NT2/D1 (cell line): ENCODE results near the gene HCN2.
"Not testable (repeated sequence)": the region's sequence is repeated elsewhere in the genome, so short reads cannot be mapped to it uniquely, and the experiment has no call there.

Source experiments
- DNase-seq: peaks from one replicate; pipeline ENCODE4 v3.0.0-alpha.2; 2011; ENCODE audit warnings: low read depth, low spot score
- H3K27me3 ChIP-seq: 2 replicates; pipeline ENCODE4 v1.6.0; 2011; ENCODE audit warnings: mild to moderate bottlenecking; ENCODE audit not compliant: insufficient read length, insufficient read depth
- H3K36me3 ChIP-seq: 2 replicates; pipeline ENCODE4 v1.6.1; 2011; ENCODE audit warnings: mild to moderate bottlenecking, low read length, mixed read lengths; ENCODE audit not compliant: insufficient read depth, insufficient read length
- H3K4me1 ChIP-seq: 2 replicates; pipeline ENCODE4 v1.5.1; 2011; ENCODE audit not compliant: insufficient read depth, insufficient read length
- H3K4me3 ChIP-seq: 2 replicates; pipeline ENCODE4 v1.5.1; 2011; ENCODE audit warnings: low read depth; ENCODE audit not compliant: insufficient read length
- H3K9ac ChIP-seq: 2 replicates; pipeline ENCODE4 v1.6.0; 2011; ENCODE audit warnings: low read depth; ENCODE audit not compliant: insufficient read length
- H3K9me3 ChIP-seq: 2 replicates; pipeline ENCODE4 v1.5.1; 2011; ENCODE audit warnings: mild to moderate bottlenecking, low read length; ENCODE audit not compliant: insufficient read depth
- SUZ12 ChIP-seq: IDR thresholded peaks from 2 replicates; pipeline ENCODE4 v1.6.1; 2011; ENCODE audit not compliant: insufficient read length, insufficient read depth; ENCODE audit errors: extremely low read depth
- YY1 ChIP-seq: IDR thresholded peaks from 2 replicates; pipeline ENCODE4 v1.6.1; 2011; ENCODE audit not compliant: insufficient read length, insufficient read depth
- ZNF274 ChIP-seq: IDR thresholded peaks from 2 replicates; pipeline ENCODE4 v1.6.1; 2011; ENCODE audit warnings: mild to moderate bottlenecking, low read depth, low read length

HCN2 gene

DNA sequence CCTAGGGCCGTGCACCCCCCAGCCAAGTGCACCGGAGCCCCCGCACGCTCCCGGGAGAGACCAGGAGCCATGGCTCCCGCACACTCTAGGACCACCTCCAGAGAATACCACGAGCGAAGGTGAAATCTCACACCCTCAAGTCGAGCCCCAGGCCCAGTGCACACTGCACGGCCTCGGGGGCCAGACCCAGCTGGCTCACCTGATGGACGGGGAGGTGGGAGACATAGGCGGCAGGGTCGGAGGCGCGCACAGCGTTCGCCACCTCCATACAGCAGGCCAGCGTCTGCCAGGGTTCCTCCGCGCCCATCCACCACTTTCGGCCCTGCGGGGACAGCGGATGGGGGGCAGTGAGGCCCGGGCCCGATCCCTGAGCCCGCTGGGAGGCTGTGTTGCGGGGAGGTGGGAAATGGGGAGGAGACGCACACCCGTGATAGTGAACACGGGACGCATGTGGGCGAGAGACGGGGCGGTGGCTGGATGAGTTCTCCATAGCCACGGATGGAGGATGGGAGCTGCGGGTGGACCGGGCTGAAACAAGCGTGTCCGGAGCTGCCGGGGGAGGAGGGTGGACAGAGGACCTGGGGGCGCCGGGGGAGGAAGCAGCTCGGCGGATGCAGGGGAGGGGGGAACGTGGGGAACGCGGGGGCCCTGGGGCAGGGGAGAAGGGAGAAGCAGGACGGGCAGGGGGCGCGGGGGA lies 30.6 kb downstream of the HCN2 start:
- TF ChIP-seq ZNF274 (no peak), YY1 (no peak), SUZ12 (no peak)
- peaks cover 83% of the 10 kb centered on the region for H3K36me3 ChIP-seq
- H3K4me1 ChIP-seq: peaks cover 3% of the 10 kb centered on the region
- H3K9me3 ChIP-seq: no peaks in the 10 kb centered on the region
- H3K9ac ChIP-seq: no peak overlapping the region
- H3K4me3 ChIP-seq: no peak overlapping the region
- DNase-seq: no peak
- no peaks in the 10 kb centered on the region for H3K27me3 ChIP-seq

- not testable (repeated sequence) for DNase-seq, H3K9me3 ChIP-seq, H3K27me3 ChIP-seq, H3K4me3 ChIP-seq, H3K4me1 ChIP-seq, H3K9ac ChIP-seq
- H3K36me3 ChIP-seq: peaks cover 87% of the 10 kb centered on the region
Observed at GRCh38 chr19:621191-621590, 31.5 kb downstream of the HCN2 start.

DNA sequence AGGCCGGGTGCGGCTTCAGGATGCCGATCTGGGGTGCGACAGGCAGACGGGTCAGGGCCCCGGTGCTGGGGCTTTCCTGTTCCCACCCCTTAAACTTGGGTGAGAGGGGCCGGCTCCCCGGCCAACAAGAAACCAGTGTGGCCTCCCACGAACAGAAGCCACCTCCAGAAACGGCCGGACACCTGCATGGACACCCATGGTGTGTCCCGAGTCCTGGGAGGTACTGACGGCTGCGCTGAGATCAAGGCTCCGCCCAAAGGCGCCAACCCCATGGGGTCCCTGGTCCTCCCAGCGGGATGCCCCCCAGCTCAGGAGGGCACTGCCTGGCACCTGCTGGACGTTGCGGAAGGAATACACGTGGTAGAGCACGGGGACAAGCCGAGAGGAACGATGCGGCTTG lies 32.1 kb downstream of the HCN2 start:
- Histone ChIP-seq H3K36me3 (peaks cover 86% of the 10 kb centered on the region), H3K9me3 (no peaks in the 10 kb centered on the region), H3K4me1 (peaks cover 3% of the 10 kb centered on the region), H3K27me3 (no peaks in the 10 kb centered on the region), H3K9ac (no peak overlapping the region), H3K4me3 (no peak overlapping the region)
- TF ChIP-seq YY1 (no peak), SUZ12 (no peak), ZNF274 (no peak)
- DNase-seq: no peak

DNA sequence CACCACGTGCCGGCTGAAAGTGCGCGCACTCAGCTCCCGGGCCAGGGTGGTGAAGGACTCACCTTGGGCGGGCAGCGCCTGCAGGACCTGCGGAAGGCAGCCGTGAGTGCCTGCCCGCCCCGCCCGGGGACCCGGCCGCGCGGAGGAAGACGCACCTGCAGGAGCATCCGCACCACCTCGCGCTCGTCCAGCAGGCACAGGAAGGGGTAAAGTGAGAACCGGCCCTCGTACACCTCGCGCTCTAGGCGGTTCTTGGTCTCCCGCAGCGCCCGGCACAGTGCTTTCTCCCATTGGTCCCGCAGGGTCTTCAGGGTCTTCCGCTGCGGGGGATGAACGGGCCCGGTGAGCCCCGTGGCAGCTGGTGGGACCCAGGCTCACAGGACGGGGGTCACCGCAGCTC lies 33.0 kb downstream of the HCN2 start:
- no peaks in the 10 kb centered on the region for H3K9me3 ChIP-seq
- H3K27me3 ChIP-seq: no peaks in the 10 kb centered on the region
- no peak overlapping the region for H3K9ac ChIP-seq
- no peak for DNase-seq
- no peak overlapping the region for H3K4me3 ChIP-seq
- H3K4me1 ChIP-seq: peaks cover 3% of the 10 kb centered on the region
- no peak for TF ChIP-seq ZNF274
- no peak for TF ChIP-seq YY1
- no peak for TF ChIP-seq SUZ12
- peaks cover 84% of the 10 kb centered on the region for H3K36me3 ChIP-seq

GRCh38 chr19:623175-623916 lies 33.7 kb downstream of the HCN2 start:
- Histone ChIP-seq H3K36me3 (peaks cover 85% of the 10 kb centered on the region), H3K9ac (no peak overlapping the region), H3K27me3 (no peaks in the 10 kb centered on the region), H3K9me3 (no peaks in the 10 kb centered on the region), H3K4me1 (peaks cover 3% of the 10 kb centered on the region), H3K4me3 (no peak overlapping the region)
- no peak for DNase-seq
- TF ChIP-seq SUZ12 (no peak), ZNF274 (no peak), YY1 (no peak)

- H3K27me3 ChIP-seq: no peaks in the 10 kb centered on the region
- peaks cover 3% of the 10 kb centered on the region for H3K4me1 ChIP-seq
- TF ChIP-seq SUZ12 (no peak), YY1 (no peak), ZNF274 (no peak)
- no peak overlapping the region for H3K4me3 ChIP-seq
- no peak for DNase-seq
- H3K9ac ChIP-seq: no peak overlapping the region
- H3K36me3 ChIP-seq: peaks cover 85% of the 10 kb centered on the region
- no peaks in the 10 kb centered on the region for H3K9me3 ChIP-seq
Observed at GRCh38 chr19:623974-624373, 34.3 kb downstream of the HCN2 start.

- no peaks in the 10 kb centered on the region for H3K27me3 ChIP-seq
- no peak for TF ChIP-seq ZNF274
- no peak for TF ChIP-seq SUZ12
- TF ChIP-seq YY1: no peak
- H3K9me3 ChIP-seq: no peaks in the 10 kb centered on the region
- H3K9ac ChIP-seq: no peak overlapping the region
- DNase-seq: no peak
- H3K4me1 ChIP-seq: peaks cover 3% of the 10 kb centered on the region
- peaks cover 85% of the 10 kb centered on the region for H3K36me3 ChIP-seq
- no peak overlapping the region for H3K4me3 ChIP-seq
Observed at GRCh38 chr19:624433-625109, 34.9 kb downstream of the HCN2 start.
